GF-D8 (cell line): Measurements from ENCODE around the gene SCAND1.
"Not testable (repeated sequence)": the region's sequence is repeated elsewhere in the genome, so short reads cannot be mapped to it uniquely, and the experiment has no call there.

Experiments
- DNase-seq: peaks from one replicate; lab custom pipeline; 2025; lab: John Stamatoyannopoulos, UW

The SCAND1 gene

GRCh38 chr20:35954200-35954906 lies at the start of gene SCAND1:
SCAND1 (minus strand) TSS chr20:35954502; CDS start chr20:35954284, 218 bp downstream.
- peak; percentile 86 for DNase-seq

- DNase-seq = no peak
Observed at GRCh38 chr20:36004045-36004444, 49.7 kb upstream of the SCAND1 start.

GRCh38 chr20:36002855-36003254 lies 48.6 kb upstream of the SCAND1 start:
- no peak for DNase-seq

GRCh38 chr20:36001331-36001730 lies 47.0 kb upstream of the SCAND1 start:
- not testable (repeated sequence) for DNase-seq

GRCh38 chr20:35996492-35996891 lies 42.2 kb upstream of the SCAND1 start:
- DNase-seq = not testable (repeated sequence)

- DNase-seq = peak; percentile 12
Observed at GRCh38 chr20:35994994-35995453, 40.7 kb upstream of the SCAND1 start.

GRCh38 chr20:35992713-35993335 lies 38.5 kb upstream of the SCAND1 start:
- peak; percentile 7 for DNase-seq

GRCh38 chr20:35991142-35991771 lies 37.0 kb upstream of the SCAND1 start:
- DNase-seq = no peak

GRCh38 chr20:35988910-35989463 lies 34.7 kb upstream of the SCAND1 start:
- DNase-seq = no peak

GRCh38 chr20:35985806-35986205 lies 31.5 kb upstream of the SCAND1 start:
- no peak for DNase-seq

- no peak for DNase-seq
Observed at GRCh38 chr20:35984382-35984781, 30.1 kb upstream of the SCAND1 start.

- no peak for DNase-seq
Observed at GRCh38 chr20:35981969-35982368, 27.7 kb upstream of the SCAND1 start.

GRCh38 chr20:35979544-35979943 lies 25.2 kb upstream of the SCAND1 start:
- no peak for DNase-seq

- no peak for DNase-seq
Observed at GRCh38 chr20:35978041-35978513, 23.8 kb upstream of the SCAND1 start.

- no peak for DNase-seq
Observed at GRCh38 chr20:35975576-35976373, 21.5 kb upstream of the SCAND1 start.

- no peak for DNase-seq
Observed at GRCh38 chr20:35974256-35974655, 20.0 kb upstream of the SCAND1 start.

- DNase-seq = no peak
Observed at GRCh38 chr20:35972462-35972861, 18.2 kb upstream of the SCAND1 start.

GRCh38 chr20:35971981-35972380 lies 17.7 kb upstream of the SCAND1 start:
- no peak for DNase-seq

- DNase-seq = no peak
Observed at GRCh38 chr20:35968930-35969329, 14.6 kb upstream of the SCAND1 start.

- no peak for DNase-seq
Observed at GRCh38 chr20:35967979-35968640, 13.8 kb upstream of the SCAND1 start, which contains the start of gene CNBD2. CNBD2 (plus strand) TSS chr20:35968590; CDS start chr20:35968763, 173 bp downstream.

- DNase-seq = no peak
Observed at GRCh38 chr20:35963878-35964277, 9.6 kb upstream of the SCAND1 start.
